Measurements from ENCODE around the gene ADSS2.
"Not testable (repeated sequence)": the region's sequence is repeated elsewhere in the genome, so short reads cannot be mapped to it uniquely, and the experiment has no call there.

Gene ADSS2

GRCh38 chr1:244365262-244365661 is 86.4 kb downstream of the ADSS2 start:
- not testable (repeated sequence) for DNase-seq (ENCODE audit: low spot score)

- DNase-seq (ENCODE audit: low spot score): no peak
Observed at GRCh38 chr1:244362476-244362875, 89.2 kb downstream of the ADSS2 start.

- DNase-seq (ENCODE audit: low spot score): no peak
Observed at GRCh38 chr1:244361764-244362473, 89.8 kb downstream of the ADSS2 start.
